Activated CD4-positive, alpha-beta T cell treated with anti-CD3 and anti-CD28 coated beads, Interleukin-2, amount 10 ng/mL, durations not matched to agents 24 days and 14 days (primary cell): ENCODE data around the gene MAMDC4. TPM values are rescaled to one million over a fixed set of nuclear protein-coding genes. Genes with fewer than 3 reads are reported as not detected.
"Not testable (repeated sequence)": the region's sequence is repeated elsewhere in the genome, so short reads cannot be mapped to it uniquely, and the experiment has no call there.

Source experiments
- DNase-seq: peaks from one replicate; pipeline ENCODE4 v3.0.0; 2022
- H3K27ac Mint-ChIP-seq: one replicate; pipeline ENCODE4 v1.8.0; 2022; ENCODE audit warnings: mild to moderate bottlenecking, mixed read lengths
- H3K27me3 Mint-ChIP-seq: one replicate; pipeline ENCODE4 v1.8.0; 2022; ENCODE audit warnings: mixed read lengths
- H3K36me3 Mint-ChIP-seq: one replicate; pipeline ENCODE4 v1.8.0; 2022; ENCODE audit warnings: low read depth, mild to moderate bottlenecking, mixed read lengths
- H3K4me1 Mint-ChIP-seq: one replicate; pipeline ENCODE4 v1.8.0; 2021; ENCODE audit warnings: mixed read lengths
- H3K4me3 Mint-ChIP-seq: one replicate; pipeline ENCODE4 v1.8.0; 2022; ENCODE audit warnings: mild to moderate bottlenecking, moderate library complexity, mixed read lengths
- H3K9me3 Mint-ChIP-seq: one replicate; pipeline ENCODE4 v1.8.0; 2021; ENCODE audit warnings: mixed read lengths
- intact Hi-C: fragments of 100-400 bp; cut with micrococcal nuclease; formaldehyde crosslinking; loops from one replicate; pipeline ENCODE4 v1.15.1; 2023
- total RNA-seq: library from RNA; stranded (reverse); gene quantifications from 2 replicates; pipeline ENCODE4 v1.2.3, GENCODE V29; 2022

Gene MAMDC4
- total RNA-seq, 1 donor from 2014 or later, result 30.1 TPM

DNA sequence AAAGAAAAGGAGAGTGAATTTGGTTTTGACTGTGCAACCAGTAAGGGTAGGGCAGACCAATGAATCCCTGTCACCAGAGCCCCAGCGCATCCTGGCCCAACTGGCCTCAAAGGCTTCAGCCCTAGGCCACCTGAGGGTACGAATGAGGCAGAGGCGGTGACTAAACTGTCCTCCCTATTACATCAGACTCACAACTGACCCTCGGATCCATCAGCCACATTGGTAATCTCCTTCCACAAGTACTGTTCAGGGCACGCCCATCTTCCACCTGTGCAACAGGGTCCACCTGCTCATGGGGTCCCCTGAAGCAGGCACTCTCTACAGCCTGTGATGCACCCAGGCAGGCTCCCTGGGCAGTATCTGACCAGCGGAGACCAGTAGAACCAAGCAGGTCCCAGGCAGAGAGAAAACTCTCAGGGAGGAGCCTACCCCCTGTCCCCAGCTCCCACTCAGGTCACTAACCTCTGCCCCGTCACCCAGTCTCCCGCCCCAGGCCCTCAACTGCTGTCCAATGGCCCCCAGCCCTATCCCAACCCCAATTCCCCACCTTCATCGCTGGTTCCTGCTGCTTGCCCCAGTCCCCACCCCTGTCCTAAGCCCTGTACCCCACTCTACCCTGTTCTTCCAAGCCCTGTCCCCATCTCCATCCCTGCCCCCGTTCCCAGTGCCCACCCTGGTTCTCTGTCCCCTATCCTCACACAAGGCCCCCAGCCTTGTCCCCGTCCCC, 13.1 kb downstream of the MAMDC4 start:
- Mint-ChIP-seq H3K9me3 (no peaks in the 10 kb centered on the region), H3K27me3 (no peaks in the 10 kb centered on the region), H3K4me1 (peaks cover 19% of the 10 kb centered on the region), H3K36me3 (peaks cover 30% of the 10 kb centered on the region), H3K4me3 (peak overlapping the region; percentile 90), H3K27ac (peak overlapping the region; percentile 74)
- intact Hi-C loops, result no loop called here
- no peak for DNase-seq

DNA sequence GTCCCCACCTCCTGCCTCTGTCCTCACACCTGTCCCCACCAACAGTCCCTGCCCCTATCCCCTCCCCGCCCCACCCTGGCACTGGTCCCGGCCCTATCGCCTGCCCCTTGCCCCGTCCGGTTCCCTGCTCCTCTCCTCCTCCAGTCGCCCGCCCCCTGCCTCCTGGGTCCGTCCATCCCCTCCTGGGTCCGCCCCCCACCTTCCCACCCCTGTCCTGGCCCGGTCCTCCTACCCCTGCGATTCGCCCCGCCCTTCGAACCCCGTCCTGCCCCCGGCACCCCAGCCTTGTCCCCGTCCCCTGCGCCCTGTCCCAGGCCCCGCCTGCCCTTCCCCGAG, 13.6 kb downstream of the MAMDC4 start:
- H3K9me3 Mint-ChIP-seq, result no peaks in the 10 kb centered on the region
- no peaks in the 10 kb centered on the region for H3K27me3 Mint-ChIP-seq
- peak overlapping the region; percentile 90 for H3K4me3 Mint-ChIP-seq
- peak overlapping the region; percentile 89 for H3K27ac Mint-ChIP-seq
- H3K4me1 Mint-ChIP-seq, result peaks cover 19% of the 10 kb centered on the region
- intact Hi-C loops, result loop anchor here (1.0 to 2.0 kb wide), 4 partner anchors 17 to 37 kb away; partner anchors contain the start of genes PHPT1 and TRAF2
- peaks cover 28% of the 10 kb centered on the region for H3K36me3 Mint-ChIP-seq
- DNase-seq, result no peak

DNA sequence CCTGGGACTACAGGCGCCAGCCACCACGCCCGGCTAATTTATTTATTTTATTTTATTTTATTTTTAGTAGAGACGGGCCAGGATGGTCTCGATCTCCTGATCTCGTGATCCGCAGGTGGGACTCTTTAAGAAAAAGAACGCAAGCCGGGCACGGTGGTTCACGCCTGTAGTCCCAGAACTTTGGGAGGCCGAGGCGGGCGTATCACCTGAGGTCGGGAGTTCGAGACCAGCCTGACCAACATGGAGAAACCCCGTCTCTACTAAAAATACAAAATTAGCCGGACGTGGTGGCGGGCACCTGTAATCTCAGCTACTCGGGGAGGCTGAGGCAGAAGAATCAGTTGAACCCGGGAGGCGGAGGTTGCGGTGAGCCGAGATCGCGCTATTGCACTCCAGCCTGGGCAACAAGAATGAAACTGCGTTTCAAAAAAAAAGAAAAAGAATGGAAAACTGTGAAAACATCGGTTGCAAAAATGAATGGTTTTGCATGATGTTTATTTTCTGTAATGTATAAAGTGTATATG, 14.8 kb downstream of the MAMDC4 start:
- Mint-ChIP-seq H3K4me3 (peak overlapping the region; percentile 74), H3K4me1 (peaks cover 19% of the 10 kb centered on the region), H3K36me3 (peaks cover 26% of the 10 kb centered on the region), H3K27ac (peak overlapping the region; percentile 76)
- DNase-seq, H3K27me3 Mint-ChIP-seq, H3K9me3 Mint-ChIP-seq: not testable (repeated sequence)
- intact Hi-C loops, result loop anchor here (1.0 to 2.0 kb wide), 4 partner anchors 15 to 35 kb away; partner anchors contain the start of genes PHPT1 and TRAF2

DNA sequence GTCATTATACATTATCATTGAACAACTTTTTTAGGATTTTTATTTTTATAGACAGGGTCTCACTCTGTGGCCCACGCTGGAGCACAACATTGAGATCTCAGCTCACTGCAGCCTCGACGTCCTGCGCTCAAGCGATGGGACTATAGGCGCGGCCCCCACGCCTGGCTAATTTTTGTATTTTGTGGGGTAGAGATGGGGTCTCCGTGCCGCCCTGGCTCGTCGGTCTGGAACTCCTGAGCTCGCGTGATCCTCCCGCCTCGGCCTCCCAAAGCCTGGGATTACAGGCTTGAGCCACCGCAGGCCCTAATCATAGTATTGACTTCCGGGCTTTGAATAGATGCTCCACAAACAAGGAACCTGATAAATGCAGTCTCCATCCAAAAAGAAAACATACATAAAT, 15.3 kb downstream of the MAMDC4 start:
- Mint-ChIP-seq H3K27me3 (no peaks in the 10 kb centered on the region), H3K27ac (peak overlapping the region; percentile 25), H3K4me1 (peaks cover 19% of the 10 kb centered on the region), H3K4me3 (peak overlapping the region; percentile 58), H3K9me3 (no peaks in the 10 kb centered on the region), H3K36me3 (peaks cover 26% of the 10 kb centered on the region)
- intact Hi-C loops, result loop anchor here (2.0 kb wide), 1 partner anchor 19 kb away; the partner anchor contains the start of gene PHPT1
- no peak for DNase-seq

DNA sequence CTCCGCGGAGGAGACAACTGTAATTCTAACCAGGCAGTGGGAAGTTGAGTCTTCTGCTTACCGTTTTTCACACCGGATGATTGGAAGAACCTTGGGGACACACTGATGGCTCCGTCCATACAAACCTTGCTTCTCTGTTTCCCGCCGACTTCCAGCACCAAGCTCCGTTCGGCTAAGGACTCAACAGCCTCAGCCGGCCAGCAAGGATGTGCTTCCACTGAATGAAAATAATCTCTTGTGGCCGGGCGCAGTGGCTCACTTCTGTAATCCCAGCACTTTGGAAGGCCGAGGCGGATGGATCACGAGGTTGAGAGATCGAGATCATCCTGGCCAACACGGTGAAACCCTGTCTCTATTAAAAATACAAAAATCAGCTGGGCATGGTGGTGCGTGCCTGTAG, 15.8 kb downstream of the MAMDC4 start:
- DNase-seq, result no peak
- peaks cover 26% of the 10 kb centered on the region for H3K36me3 Mint-ChIP-seq
- peak overlapping the region; percentile 58 for H3K4me3 Mint-ChIP-seq
- no peaks in the 10 kb centered on the region for H3K9me3 Mint-ChIP-seq
- H3K4me1 Mint-ChIP-seq, result peaks cover 19% of the 10 kb centered on the region
- no peaks in the 10 kb centered on the region for H3K27me3 Mint-ChIP-seq
- intact Hi-C loops, result loop anchor here (2.0 kb wide), 1 partner anchor 19 kb away; the partner anchor contains the start of gene PHPT1
- no peak overlapping the region for H3K27ac Mint-ChIP-seq

DNA sequence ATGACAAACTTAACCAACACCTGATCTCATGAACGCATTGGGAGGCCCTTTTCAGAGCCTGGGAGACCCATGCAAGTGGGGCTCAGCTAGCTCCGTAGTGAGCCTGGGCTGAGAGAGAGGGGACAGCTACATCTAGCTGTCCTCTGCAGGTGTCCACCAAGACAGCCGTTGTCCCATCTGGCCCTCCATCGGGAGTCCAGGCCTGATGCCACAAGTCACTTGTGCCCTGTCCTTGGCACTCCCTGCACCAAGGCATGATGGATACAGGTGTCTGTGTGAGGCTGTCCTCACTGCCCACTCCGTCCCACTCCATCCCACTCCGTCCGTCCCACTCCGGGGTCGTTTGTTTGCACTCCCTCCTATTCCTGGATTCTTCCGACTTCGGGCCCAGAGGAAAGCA, 16.5 kb downstream of the MAMDC4 start:
- peak overlapping the region; percentile 24 for H3K27ac Mint-ChIP-seq
- H3K4me3 Mint-ChIP-seq, result peak overlapping the region; percentile 42
- intact Hi-C loops, result no loop called here
- no peaks in the 10 kb centered on the region for H3K27me3 Mint-ChIP-seq
- DNase-seq, result no peak
- no peaks in the 10 kb centered on the region for H3K9me3 Mint-ChIP-seq
- H3K4me1 Mint-ChIP-seq, result peaks cover 19% of the 10 kb centered on the region
- peaks cover 20% of the 10 kb centered on the region for H3K36me3 Mint-ChIP-seq

DNA sequence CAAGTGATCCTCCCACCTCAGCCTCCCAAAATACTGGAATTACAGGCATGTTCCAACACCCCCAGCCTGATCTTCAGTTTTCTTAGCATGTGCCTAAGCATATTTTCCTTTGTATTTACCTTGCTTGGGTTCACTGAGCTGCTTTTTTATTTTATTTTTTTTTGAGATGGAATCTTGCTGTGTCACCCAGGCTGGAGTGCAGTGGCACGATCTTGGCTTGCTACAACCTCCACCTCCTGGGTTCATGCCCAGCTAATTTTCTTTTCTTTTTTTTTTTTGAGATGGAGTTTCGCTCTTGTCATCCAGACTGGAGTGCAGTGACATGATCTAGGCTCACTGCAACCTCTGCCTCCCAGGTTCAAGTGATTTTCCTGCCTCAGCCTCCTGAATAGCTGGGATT, 17.5 kb downstream of the MAMDC4 start:
- DNase-seq, H3K4me3 Mint-ChIP-seq, H3K9me3 Mint-ChIP-seq, intact Hi-C loops, H3K27me3 Mint-ChIP-seq, H3K27ac Mint-ChIP-seq: not testable (repeated sequence)
- Mint-ChIP-seq H3K36me3 (peaks cover 16% of the 10 kb centered on the region), H3K4me1 (peaks cover 12% of the 10 kb centered on the region)

DNA sequence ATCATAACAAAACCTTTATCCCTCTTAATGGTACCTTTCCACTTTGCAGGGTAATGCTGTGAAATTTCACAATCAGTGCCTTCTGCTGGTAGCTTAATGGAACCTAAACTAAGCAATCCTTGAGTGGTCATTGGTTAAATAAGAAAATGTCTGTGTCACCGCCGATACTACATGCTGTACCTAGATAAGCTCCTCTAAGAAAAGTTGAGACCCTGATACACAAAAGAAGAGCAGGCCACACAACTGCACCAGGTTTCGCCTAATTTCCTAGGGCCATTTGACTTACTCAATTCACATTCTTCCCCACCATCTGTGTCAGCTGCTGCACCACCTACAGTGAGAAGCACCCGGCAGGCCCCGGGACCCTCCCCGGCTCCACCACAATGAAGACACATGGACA, 23.0 kb downstream of the MAMDC4 start:
- intact Hi-C loops, result no loop called here
- H3K9me3 Mint-ChIP-seq, result no peaks in the 10 kb centered on the region
- H3K27me3 Mint-ChIP-seq, result no peaks in the 10 kb centered on the region
- no peak overlapping the region for H3K27ac Mint-ChIP-seq
- no peaks in the 10 kb centered on the region for H3K36me3 Mint-ChIP-seq
- H3K4me3 Mint-ChIP-seq, result no peak overlapping the region
- H3K4me1 Mint-ChIP-seq, result peaks cover 7% of the 10 kb centered on the region
- DNase-seq, result no peak

DNA sequence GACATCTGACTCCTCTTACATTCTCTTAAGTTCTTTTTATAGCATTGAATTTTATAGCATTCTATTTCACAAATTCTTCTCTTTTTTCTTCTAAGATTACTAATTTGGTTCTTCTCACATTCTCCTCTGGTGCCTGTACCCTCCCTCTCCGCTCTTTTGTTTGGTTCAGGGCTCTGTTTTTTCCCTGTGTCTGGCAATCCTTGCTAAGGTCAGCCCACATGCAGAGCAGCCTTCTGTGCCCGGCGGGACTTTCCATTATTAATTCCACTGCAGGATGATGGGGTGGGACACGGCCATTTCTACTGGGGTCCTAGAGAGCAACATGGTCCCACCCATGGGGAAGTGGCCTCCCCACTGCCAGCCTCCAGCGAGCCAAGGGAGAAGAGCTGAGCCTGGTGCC, 24.3 kb downstream of the MAMDC4 start:
- Mint-ChIP-seq H3K27me3 (no peaks in the 10 kb centered on the region), H3K4me1 (peaks cover 16% of the 10 kb centered on the region), H3K4me3 (no peak overlapping the region), H3K27ac (no peak overlapping the region), H3K9me3 (no peaks in the 10 kb centered on the region), H3K36me3 (no peaks in the 10 kb centered on the region)
- intact Hi-C loops, result no loop called here
- no peak for DNase-seq

DNA sequence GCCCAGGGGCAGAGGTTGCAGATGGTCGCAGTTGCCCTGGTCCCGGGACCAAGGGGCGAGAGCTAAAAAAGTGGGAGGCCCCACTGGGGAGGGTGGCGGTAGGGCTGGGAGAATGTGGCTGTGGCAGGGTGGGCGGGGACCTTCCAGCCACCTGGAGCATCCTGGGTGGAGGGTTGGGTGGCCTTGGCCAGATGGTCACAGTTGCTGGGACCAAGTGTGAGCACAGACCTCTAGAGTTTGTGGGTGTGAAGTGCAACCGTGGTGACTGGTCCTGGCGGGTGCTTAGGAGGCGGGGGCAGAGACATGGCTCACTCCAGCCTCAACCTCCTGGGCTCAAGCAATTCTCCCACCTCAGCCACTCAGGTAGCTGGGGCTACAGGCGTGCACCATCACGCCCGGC, 28.5 kb downstream of the MAMDC4 start:
- intact Hi-C loops, result loop anchor here (10.0 kb wide), 1 partner anchor 76 kb away; the partner anchor contains the start of gene RABL6
- Mint-ChIP-seq H3K27me3 (no peaks in the 10 kb centered on the region), H3K27ac (peak overlapping the region; percentile 72), H3K9me3 (no peaks in the 10 kb centered on the region), H3K36me3 (peaks cover 8% of the 10 kb centered on the region), H3K4me1 (peaks cover 37% of the 10 kb centered on the region), H3K4me3 (peak overlapping the region; percentile 60)
- DNase-seq, result no peak

DNA sequence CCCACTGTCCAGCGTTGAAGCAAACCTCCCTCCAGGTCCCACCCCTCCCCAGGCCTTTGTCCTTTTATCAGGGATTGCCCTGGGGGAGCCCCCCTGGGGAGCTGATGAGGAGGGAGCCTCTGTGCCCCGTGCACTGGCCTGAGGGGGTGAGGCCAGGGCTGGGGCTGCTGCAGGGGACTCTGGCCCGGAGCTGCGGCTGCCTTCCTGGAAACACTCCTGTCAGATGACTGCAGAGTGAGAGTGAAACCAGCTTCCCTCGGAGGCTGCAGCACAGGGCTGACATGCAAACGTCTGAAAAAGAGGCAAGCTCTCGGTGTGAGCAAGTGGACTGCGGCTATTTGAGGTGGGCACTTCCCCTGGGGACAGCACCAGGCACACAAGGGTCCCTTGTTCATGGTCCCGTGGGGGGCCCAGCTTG, 29.6 kb downstream of the MAMDC4 start:
- Mint-ChIP-seq H3K9me3 (no peaks in the 10 kb centered on the region), H3K4me3 (peak overlapping the region; percentile 82), H3K27me3 (no peaks in the 10 kb centered on the region), H3K4me1 (peaks cover 33% of the 10 kb centered on the region), H3K27ac (peak overlapping the region; percentile 97), H3K36me3 (peaks cover 8% of the 10 kb centered on the region)
- DNase-seq, result peak; percentile 92
- intact Hi-C loops, result loop anchor here (1.0 to 10.0 kb wide), 5 partner anchors 15 to 335 kb away; partner anchors contain the start of genes AJM1, EDF1, NOTCH1 and RABL6

DNA sequence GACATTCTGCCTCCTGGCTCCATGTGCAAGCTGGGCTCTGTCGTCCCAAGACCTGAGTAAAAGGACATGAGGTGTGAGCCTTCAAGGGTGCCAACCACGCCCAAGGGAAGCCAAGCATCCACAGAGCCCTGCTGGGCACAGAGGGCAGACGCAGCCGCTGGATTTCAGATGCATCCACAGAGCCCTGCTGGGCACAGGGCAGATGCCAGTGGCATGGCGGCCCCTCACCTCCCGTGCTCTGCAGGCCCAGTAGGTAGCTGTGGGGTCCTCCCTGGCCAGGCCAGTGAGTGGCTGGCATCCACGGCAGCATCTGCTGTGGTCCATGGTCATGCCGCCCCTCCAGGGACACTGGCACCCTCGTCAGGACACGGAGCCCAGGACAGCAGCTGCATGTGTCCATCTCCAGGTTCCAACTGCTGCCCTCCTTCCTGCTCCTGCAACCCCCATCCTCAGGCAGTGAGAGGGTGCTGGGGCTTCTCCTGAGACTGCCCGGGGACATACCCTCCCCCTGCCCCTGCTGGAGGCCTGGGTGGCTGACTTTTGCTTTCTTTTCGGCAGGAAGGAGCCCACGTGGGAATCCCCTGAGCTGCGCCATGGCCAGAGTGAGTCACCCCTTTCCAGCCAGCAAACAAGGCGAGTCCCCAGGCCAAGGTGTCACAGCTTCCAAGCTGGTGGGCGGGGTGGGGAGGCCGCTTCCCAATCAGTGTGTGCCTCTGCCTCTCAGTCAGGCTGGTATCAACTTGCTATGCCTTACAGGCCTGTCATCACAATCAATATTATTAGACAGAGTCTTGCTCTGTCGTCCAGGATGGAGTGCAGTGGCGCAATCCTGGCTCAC, 30.2 kb downstream of the MAMDC4 start:
- H3K27ac Mint-ChIP-seq, result peak overlapping the region; percentile 97
- H3K9me3 Mint-ChIP-seq, result no peaks in the 10 kb centered on the region
- H3K36me3 Mint-ChIP-seq, result peaks cover 13% of the 10 kb centered on the region
- peak overlapping the region; percentile 82 for H3K4me3 Mint-ChIP-seq
- intact Hi-C loops, result loop anchor here (1.0 to 10.0 kb wide), 5 partner anchors 16 to 336 kb away; partner anchors contain the start of genes AJM1, EDF1, NOTCH1 and RABL6
- DNase-seq, result peak; percentile 96
- no peaks in the 10 kb centered on the region for H3K27me3 Mint-ChIP-seq
- H3K4me1 Mint-ChIP-seq, result peaks cover 36% of the 10 kb centered on the region

DNA sequence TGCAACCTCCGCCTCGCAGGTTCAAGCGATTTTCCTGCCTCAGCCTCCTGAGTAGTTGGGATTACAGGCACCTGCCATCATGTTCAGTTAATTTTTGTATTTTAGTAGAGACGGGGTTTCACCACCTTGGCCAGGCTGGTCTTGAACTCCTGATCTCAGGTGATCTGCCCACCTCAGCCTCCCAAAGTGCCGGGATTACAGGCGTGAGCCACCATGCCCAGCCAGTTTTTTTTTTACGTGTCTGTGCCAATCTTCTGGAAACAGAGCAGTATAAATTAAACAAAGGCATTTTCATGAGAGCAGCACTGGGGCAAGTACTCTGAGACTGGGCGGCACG, 30.8 kb downstream of the MAMDC4 start:
- Mint-ChIP-seq H3K4me3 (peak overlapping the region; percentile 82), H3K27ac (peak overlapping the region; percentile 97), H3K36me3 (peaks cover 14% of the 10 kb centered on the region), H3K4me1 (peaks cover 37% of the 10 kb centered on the region)
- H3K27me3 Mint-ChIP-seq, DNase-seq, H3K9me3 Mint-ChIP-seq: not testable (repeated sequence)
- intact Hi-C loops, result loop anchor here (1.0 to 10.0 kb wide), 5 partner anchors 17 to 336 kb away; partner anchors contain the start of genes AJM1, EDF1, NOTCH1 and RABL6
